Fibroblast of lung (primary cell): ENCODE measurements around the gene LCN9.

Source experiments
- EZH2 ChIP-seq: IDR thresholded peaks from 2 replicates; pipeline ENCODE4 v1.5.1; 2012; ENCODE audit warnings: low read length, control low read depth, mild to moderate bottlenecking; ENCODE audit errors: missing control alignments
- TF ChIP-seq, protein P1 (sequence below), 2 donors: IDR thresholded peaks in 1 of 2; conservative IDR thresholded peaks in 1 of 2; 1 replicate in 1 of 2; 2 replicates in 1 of 2; pipeline ENCODE4 v1.5.1; 2011 to 2012; ENCODE audit warnings: low read length in 2 of 2, control low read depth in 1 of 2, inconsistent platforms in 1 of 2, low read depth in 1 of 2, mild to moderate bottlenecking in 1 of 2

DNA sequence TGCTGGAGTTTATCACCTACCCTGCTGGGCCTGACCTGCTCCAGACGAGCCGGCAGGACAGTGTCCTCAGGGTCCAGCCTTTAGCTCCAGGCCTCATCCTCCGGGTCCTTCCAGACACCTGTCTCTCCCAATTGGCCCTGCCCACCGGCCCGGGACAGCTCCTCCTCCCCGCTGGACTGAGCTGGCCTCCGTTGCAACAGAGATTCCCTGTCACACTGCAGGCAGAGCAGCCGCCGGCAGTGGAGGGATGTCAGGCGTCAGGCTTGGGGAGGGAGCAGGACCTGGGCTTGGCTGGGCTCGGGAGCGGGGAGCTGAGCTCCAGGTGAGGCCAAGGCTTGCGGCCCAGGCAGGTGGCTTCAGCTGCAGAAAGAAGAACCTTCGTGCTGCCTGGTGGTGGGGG lies 40.6 kb downstream of the LCN9 start:
- TF ChIP-seq, protein P1, sequence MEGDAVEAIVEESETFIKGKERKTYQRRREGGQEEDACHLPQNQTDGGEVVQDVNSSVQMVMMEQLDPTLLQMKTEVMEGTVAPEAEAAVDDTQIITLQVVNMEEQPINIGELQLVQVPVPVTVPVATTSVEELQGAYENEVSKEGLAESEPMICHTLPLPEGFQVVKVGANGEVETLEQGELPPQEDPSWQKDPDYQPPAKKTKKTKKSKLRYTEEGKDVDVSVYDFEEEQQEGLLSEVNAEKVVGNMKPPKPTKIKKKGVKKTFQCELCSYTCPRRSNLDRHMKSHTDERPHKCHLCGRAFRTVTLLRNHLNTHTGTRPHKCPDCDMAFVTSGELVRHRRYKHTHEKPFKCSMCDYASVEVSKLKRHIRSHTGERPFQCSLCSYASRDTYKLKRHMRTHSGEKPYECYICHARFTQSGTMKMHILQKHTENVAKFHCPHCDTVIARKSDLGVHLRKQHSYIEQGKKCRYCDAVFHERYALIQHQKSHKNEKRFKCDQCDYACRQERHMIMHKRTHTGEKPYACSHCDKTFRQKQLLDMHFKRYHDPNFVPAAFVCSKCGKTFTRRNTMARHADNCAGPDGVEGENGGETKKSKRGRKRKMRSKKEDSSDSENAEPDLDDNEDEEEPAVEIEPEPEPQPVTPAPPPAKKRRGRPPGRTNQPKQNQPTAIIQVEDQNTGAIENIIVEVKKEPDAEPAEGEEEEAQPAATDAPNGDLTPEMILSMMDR (conservative IDR thresholded peaks at IDR 0.05 in 1 of 2, IDR thresholded peaks at IDR 0.05 in 1 of 2; ENCODE audit: low read depth in 1 of 2, low read length in 2 of 2) = no peak
- no peak for TF ChIP-seq EZH2
